NCI-H2171 (cell line): ENCODE measurements around the gene FAM131B.

Experiments used
- DNase-seq: peaks from one replicate; lab custom pipeline; 2025; lab: John Stamatoyannopoulos, UW

The FAM131B gene

GRCh38 chr7:143321242-143321641, 41.3 kb downstream of the FAM131B start:
- DNase-seq, result no peak

GRCh38 chr7:143320620-143321019, 41.9 kb downstream of the FAM131B start:
- no peak for DNase-seq

- no peak for DNase-seq
Measured at GRCh38 chr7:143318661-143319060, 43.9 kb downstream of the FAM131B start.

GRCh38 chr7:143316492-143316891, 46.0 kb downstream of the FAM131B start:
- DNase-seq, result no peak

- no peak for DNase-seq
Measured at GRCh38 chr7:143315776-143316175, 46.7 kb downstream of the FAM131B start, which contains the start of gene CLCN1. Gene CLCN1 (plus strand): TSS chr7:143316111. CDS start chr7:143316213, 102 bp downstream.

GRCh38 chr7:143314127-143314526, 48.4 kb downstream of the FAM131B start:
- no peak for DNase-seq

- DNase-seq, result no peak
Measured at GRCh38 chr7:143308632-143309031, 53.9 kb downstream of the FAM131B start.

- no peak for DNase-seq
Measured at GRCh38 chr7:143305423-143306070, 57.0 kb downstream of the FAM131B start.

GRCh38 chr7:143304938-143305337, 57.6 kb downstream of the FAM131B start:
- DNase-seq, result no peak

- no peak for DNase-seq
Measured at GRCh38 chr7:143303733-143304132, 58.8 kb downstream of the FAM131B start.
